Sigmoid colon (tissue), 7 donors: ENCODE data around the gene CHD5. TPM values are rescaled to one million over a fixed set of nuclear protein-coding genes. Genes with fewer than 3 reads are reported as not detected.

ENCODE experiments used
- DNase-seq: peaks from one replicate; pipeline ENCODE4 v3.0.0-alpha.2; 2019
- H3K27ac ChIP-seq, 4 donors: fragments of 200-600 bp; sonication (generic); one replicate each; pipeline ENCODE4 v1.5.1; 2016 to 2019; ENCODE audit warnings: mild to moderate bottlenecking in 1 of 4
- H3K27me3 ChIP-seq, 3 donors: fragments of 200-600 bp; sonication (generic); one replicate each; pipeline ENCODE4 v1.5.1; 2019; ENCODE audit warnings: mild to moderate bottlenecking in 1 of 3
- H3K36me3 ChIP-seq, 4 donors: fragments of 200-600 bp; sonication (generic); one replicate each; pipeline ENCODE4 v1.5.1; 2016 to 2019
- H3K4me1 ChIP-seq, 4 donors: fragments of 200-600 bp; sonication (generic); one replicate each; pipeline ENCODE4 v1.5.1; 2017 to 2019
- H3K4me3 ChIP-seq, 4 donors: fragments of 200-600 bp; sonication (generic); one replicate each; pipeline ENCODE4 v1.5.1; 2017 to 2019; ENCODE audit warnings: mild to moderate bottlenecking in 2 of 4, moderate library complexity in 1 of 4
- H3K9me3 ChIP-seq, 4 donors: fragments of 200-600 bp in 3 of 4; sonication (generic) in 3 of 4; one replicate each; pipeline versions ENCODE4 v1.5.1 to v1.6.1; 2013 to 2019
- EP300 ChIP-seq, 4 donors: sonication (generic); formaldehyde crosslinking; IDR thresholded peaks; one replicate each; pipeline ENCODE4 v1.6.1; 2017; ENCODE audit warnings: antibody characterized with exemption in 4 of 4
- POLR2A ChIP-seq, 2 donors: fragments of 450-650 bp; IDR thresholded peaks; one replicate each; pipeline ENCODE4 v1.6.1; 2016; ENCODE audit warnings: antibody characterized with exemption in 2 of 2, mild to moderate bottlenecking in 2 of 2, moderate library complexity in 2 of 2
- POLR2AphosphoS5 ChIP-seq, 4 donors: sonication (generic); formaldehyde crosslinking; IDR thresholded peaks; one replicate each; pipeline ENCODE4 v1.6.1; 2017; ENCODE audit warnings: antibody characterized with exemption in 4 of 4
- WGBS, 2 donors: extraction: QIAGEN DNeasy Blood & Tissue Kit; methylation state at CpG; one replicate each; pipeline ENCODE4 v1.1.7; 2013; 5-methylcytosine and 5-hydroxymethylcytosine counted together
- intact Hi-C: fragments of 100-400 bp; cut with DNase I; formaldehyde crosslinking; loops from one replicate; pipeline ENCODE4 v1.15.1; 2023
- polyA plus RNA-seq, 3 donors: library from polyadenylated mRNA; stranded (reverse); fragments of 200-250 nt; gene quantifications; one replicate each; pipeline ENCODE4 v1.2.3, GENCODE V29; 2013
- total RNA-seq, 4 donors: library from RNA; depleted of rRNA; stranded (reverse); fragments of >200 nt; gene quantifications; one replicate each; pipeline ENCODE4 v1.1.0, GENCODE V29; 2016
- TF ChIP-seq, protein P1 (sequence below), 4 experiments: fragments of 450-650 bp in 3 of 4; fragments of 200-600 bp in 1 of 4; IDR thresholded peaks; one replicate each; pipeline ENCODE4 v1.5.1; 2016 to 2019; ENCODE audit warnings: antibody characterized with exemption in 4 of 4, mild to moderate bottlenecking in 3 of 4, moderate library complexity in 2 of 4
- donor health status: healthy with polysubstance abuse.
- donor health status: Bipolar disorder and iron deficiency.
- donor health status: healthy.

CHD5 gene
- total and polyA plus RNA-seq, 7 donors = 0.49 to 2.8 (median 1.4) TPM; not detected in 2

DNA sequence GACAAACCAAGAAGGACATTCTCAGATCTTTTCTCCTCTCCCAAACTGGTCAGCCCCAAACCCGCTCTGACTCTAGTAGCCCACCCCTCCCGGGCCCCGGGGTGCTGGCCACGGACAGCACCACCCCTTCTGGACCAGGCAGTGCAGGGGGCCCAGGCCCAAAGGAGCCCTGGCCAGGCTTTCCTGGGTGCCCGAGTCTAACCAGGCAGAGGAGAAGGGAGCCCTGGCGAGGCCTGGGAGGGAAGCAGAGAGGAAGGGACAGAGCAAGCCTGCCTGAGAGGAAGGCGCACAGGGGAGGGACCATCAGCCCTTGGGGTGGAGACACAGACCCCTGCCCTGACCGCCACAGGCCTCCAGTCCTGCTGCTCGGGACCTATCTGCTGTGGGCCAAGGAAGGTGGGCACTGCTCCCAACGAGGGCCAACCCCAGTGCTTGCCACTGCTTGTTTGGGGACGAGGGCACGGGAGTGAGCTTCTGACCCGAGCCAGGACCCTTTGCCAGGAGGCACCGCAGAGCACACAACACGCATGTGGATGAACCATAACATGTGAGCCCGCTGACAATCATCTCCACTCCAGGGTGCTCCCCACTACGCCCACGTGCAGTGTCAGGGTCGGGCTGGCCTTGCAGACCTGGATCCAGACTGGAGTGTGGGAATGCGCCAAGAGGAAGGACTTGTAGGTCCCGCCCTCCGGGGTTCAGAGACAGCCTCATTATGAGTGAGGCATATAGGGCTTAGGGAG is 76.8 kb downstream of the CHD5 start:
- Histone ChIP-seq H3K27me3 (peaks cover 0 to 65% (median 37%) of the 10 kb centered on the region in 3 donors), H3K4me1 (peaks cover 0 to 3% (median 0%) of the 10 kb centered on the region in 4 donors), H3K36me3 (no peaks in the 10 kb centered on the region), H3K9me3 (no peaks in the 10 kb centered on the region), H3K4me3 (no peak overlapping the region), H3K27ac (no peak overlapping the region)
- intact Hi-C loops = no loop called here
- peak; percentile 58 for DNase-seq
- TF ChIP-seq POLR2AphosphoS5 (IDR thresholded peaks at IDR 0.05) (no peak), EP300 (IDR thresholded peaks at IDR 0.05) (no peak), POLR2A (IDR thresholded peaks at IDR 0.05) (no peak)
- TF ChIP-seq, protein P1, sequence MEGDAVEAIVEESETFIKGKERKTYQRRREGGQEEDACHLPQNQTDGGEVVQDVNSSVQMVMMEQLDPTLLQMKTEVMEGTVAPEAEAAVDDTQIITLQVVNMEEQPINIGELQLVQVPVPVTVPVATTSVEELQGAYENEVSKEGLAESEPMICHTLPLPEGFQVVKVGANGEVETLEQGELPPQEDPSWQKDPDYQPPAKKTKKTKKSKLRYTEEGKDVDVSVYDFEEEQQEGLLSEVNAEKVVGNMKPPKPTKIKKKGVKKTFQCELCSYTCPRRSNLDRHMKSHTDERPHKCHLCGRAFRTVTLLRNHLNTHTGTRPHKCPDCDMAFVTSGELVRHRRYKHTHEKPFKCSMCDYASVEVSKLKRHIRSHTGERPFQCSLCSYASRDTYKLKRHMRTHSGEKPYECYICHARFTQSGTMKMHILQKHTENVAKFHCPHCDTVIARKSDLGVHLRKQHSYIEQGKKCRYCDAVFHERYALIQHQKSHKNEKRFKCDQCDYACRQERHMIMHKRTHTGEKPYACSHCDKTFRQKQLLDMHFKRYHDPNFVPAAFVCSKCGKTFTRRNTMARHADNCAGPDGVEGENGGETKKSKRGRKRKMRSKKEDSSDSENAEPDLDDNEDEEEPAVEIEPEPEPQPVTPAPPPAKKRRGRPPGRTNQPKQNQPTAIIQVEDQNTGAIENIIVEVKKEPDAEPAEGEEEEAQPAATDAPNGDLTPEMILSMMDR (IDR thresholded peaks at IDR 0.05) = no peak
- WGBS, 2 donors = 64 to 83% methylated on average over 22 of the region's 22 CpGs

DNA sequence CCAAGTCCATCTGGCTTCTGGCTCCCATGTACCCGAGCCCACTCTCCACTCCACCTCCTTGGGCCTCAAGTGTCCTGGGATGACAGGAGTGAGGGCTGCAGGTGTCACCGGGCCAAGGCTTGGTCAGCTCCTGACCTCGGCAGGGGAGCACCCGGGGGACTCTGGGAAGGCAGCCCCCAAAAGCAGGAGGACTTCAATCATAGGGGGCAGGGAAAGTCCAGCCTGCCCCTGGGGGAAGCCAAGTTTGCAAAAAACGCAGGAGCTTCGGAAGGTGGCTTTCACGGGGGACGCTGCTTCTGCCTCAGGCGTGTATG is 77.6 kb downstream of the CHD5 start:
- 71 to 78% methylated on average over 9 of the region's 9 CpGs for WGBS, 2 donors
- H3K27me3 ChIP-seq = peaks cover 0 to 65% (median 37%) of the 10 kb centered on the region in 3 donors

DNA sequence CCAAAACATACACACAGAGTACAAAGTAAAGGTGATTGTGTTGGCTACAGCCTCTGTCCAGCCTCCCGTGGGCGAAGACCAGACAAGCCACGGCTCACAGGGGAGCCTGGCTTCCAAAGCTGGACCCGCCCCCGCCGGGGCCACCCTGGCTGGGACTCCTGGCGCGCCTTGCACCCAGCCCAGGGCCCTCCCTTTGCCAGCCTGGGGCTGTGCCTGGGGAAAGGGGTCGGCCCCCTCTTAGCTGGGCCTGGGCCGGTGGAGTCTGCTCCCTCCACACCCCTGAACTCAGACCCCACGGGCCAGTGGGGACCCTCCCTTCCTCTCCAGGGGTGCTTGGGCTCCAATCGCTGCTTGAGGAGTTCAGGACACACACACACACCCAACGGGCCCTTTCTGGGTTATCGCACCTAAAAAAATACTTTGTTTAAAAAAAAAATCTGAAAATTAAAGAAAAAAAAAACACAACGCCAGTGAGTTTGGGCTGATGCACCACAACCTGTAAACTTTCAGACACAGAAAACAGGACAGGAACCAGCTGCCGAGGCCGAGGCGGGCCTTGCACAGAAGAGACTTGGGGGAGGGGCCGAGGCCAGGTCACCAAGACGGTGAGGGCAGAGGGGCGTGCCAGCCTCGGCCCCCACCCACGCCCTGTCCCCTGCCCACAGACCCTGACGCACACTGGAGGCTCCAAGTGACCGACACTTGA is 78.1 kb downstream of the CHD5 start:
- no peak for TF ChIP-seq POLR2AphosphoS5 (IDR thresholded peaks at IDR 0.05)
- TF ChIP-seq, protein P1 (IDR thresholded peaks at IDR 0.05) = no peak
- TF ChIP-seq EP300 (IDR thresholded peaks at IDR 0.05) = no peak
- TF ChIP-seq POLR2A (IDR thresholded peaks at IDR 0.05) = no peak
- Histone ChIP-seq H3K27ac (no peak overlapping the region), H3K4me1 (peaks cover 0 to 3% (median 0%) of the 10 kb centered on the region in 4 donors), H3K4me3 (no peak overlapping the region), H3K36me3 (no peaks in the 10 kb centered on the region), H3K27me3 (peaks cover 0 to 65% (median 37%) of the 10 kb centered on the region in 3 donors), H3K9me3 (no peaks in the 10 kb centered on the region)
- DNase-seq = peak; percentile 48
- WGBS, 2 donors = 29 to 44% methylated on average over 25 of the region's 25 CpGs
- intact Hi-C loops = no loop called here

More for the DNA sequence above, 77.6 kb downstream of the CHD5 start:
- peak; percentile 60 for DNase-seq
- TF ChIP-seq POLR2AphosphoS5 (IDR thresholded peaks at IDR 0.05) (no peak), EP300 (IDR thresholded peaks at IDR 0.05) (no peak), POLR2A (IDR thresholded peaks at IDR 0.05) (no peak)
- TF ChIP-seq, protein P1 (IDR thresholded peaks at IDR 0.05) = no peak
- Histone ChIP-seq H3K27ac (no peak overlapping the region), H3K36me3 (no peaks in the 10 kb centered on the region), H3K4me1 (peaks cover 0 to 3% (median 0%) of the 10 kb centered on the region in 4 donors), H3K4me3 (no peak overlapping the region), H3K9me3 (no peaks in the 10 kb centered on the region)
- intact Hi-C loops = no loop called here

DNA sequence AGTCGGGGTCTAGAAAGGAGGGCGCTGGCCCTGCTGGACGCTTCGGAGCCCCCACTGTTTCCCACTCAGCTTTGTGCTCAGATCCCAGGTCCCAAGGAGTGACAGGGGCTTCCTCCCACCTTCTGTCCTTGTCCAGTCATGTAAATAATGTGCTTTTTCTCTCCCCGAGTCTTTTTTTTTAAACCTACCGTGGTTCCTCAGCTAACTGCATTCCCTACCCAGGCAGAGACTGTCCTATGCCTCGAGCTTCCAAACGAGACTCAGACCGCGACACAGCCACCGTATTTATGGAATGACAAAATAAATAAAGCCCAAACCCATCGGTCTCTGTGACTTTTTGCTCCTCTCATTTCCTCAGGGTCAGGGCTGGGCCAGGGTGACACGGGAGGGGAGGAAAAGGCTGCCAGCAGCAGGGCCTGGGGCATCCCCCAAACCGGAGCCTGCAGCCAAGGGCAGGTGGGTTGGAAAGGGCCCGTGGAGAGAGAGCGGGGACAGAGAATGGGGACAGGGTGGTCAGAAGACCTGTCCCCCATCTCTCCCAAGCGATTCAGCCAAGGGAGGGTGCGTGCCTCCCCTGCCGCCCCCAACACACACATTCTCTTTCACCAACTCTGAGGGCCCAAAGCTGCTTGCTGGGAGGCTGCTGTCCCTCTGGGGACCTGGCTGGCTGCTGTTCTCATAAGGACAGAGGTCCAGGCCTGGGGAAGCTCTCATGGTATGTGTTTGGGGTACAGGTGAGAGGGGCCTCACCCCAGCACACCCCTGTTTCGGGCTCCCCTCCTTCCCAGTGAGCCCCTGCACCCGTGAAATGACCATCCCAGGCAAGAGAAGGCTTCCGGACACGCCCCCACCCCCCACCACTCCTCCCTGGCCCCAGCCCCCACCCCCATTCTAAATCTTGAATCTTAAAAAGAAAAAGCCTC is 79.0 kb downstream of the CHD5 start:
- Histone ChIP-seq H3K36me3 (no peaks in the 10 kb centered on the region), H3K27ac (no peak overlapping the region), H3K4me3 (no peak overlapping the region), H3K27me3 (peaks cover 0 to 61% (median 37%) of the 10 kb centered on the region in 3 donors), H3K9me3 (no peaks in the 10 kb centered on the region), H3K4me1 (peaks cover 0 to 3% (median 0%) of the 10 kb centered on the region in 4 donors)
- intact Hi-C loops = no loop called here
- TF ChIP-seq EP300 (IDR thresholded peaks at IDR 0.05) (no peak), POLR2A (IDR thresholded peaks at IDR 0.05) (no peak), POLR2AphosphoS5 (IDR thresholded peaks at IDR 0.05) (no peak)
- TF ChIP-seq, protein P1 (IDR thresholded peaks at IDR 0.05) = no peak
- WGBS, 2 donors = 45 to 58% methylated on average over 23 of the region's 23 CpGs
- peak; percentile 48 for DNase-seq
